ENCODE results near the gene SLC1A7. TPM values are rescaled to one million over a fixed set of nuclear protein-coding genes. Genes with fewer than 3 reads are reported as not detected.

The SLC1A7 gene
- total RNA-seq, 4 donors from 2014 or later, result 4.7 to 12.8 (median 9.4) TPM; not detected in 1

DNA sequence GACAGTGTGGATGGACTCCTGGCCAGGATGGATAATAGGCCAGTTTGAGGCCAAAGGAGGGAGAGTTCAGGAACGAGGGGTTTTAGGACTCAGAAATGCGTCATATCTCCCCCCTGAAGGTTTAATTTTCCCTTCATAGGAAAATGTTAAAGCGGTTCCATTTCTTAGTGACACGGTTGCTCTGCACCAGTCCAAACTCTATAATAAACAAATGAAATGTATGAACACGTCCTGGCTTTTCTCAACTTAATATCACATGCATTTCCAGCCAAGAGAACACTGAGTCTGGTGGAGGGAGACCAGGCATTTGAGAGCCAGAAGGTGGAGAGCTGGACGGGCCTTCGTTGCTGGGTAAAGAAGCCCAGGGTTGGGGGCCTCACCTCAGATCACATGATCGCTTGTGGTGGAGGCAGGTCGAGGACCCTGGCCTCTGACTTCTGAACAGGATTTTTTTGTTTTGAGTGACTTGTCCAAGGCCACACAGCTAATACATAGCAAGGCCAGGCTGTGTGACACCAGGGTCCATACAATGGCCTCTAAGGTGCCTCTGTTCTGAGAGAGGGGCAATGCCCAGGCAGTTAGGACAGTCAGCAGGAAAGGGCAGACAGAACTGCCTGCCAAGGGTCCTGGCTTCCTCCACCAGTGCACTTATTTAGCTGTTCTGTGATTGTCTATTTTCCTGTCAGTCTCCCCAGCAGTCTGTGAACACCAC is 11.4 kb downstream of the SLC1A7 start:
- DNase-seq, result peak in 2 of 3 donors; percentile 11 to 13
- peak overlapping the region in 1 of 4 donors; percentile 68 for H3K27ac ChIP-seq
- H3K9me3 ChIP-seq, result no peaks in the 10 kb centered on the region
- no peak for TF ChIP-seq POLR2A (IDR thresholded peaks at IDR 0.05)
- TF ChIP-seq, protein P1, sequence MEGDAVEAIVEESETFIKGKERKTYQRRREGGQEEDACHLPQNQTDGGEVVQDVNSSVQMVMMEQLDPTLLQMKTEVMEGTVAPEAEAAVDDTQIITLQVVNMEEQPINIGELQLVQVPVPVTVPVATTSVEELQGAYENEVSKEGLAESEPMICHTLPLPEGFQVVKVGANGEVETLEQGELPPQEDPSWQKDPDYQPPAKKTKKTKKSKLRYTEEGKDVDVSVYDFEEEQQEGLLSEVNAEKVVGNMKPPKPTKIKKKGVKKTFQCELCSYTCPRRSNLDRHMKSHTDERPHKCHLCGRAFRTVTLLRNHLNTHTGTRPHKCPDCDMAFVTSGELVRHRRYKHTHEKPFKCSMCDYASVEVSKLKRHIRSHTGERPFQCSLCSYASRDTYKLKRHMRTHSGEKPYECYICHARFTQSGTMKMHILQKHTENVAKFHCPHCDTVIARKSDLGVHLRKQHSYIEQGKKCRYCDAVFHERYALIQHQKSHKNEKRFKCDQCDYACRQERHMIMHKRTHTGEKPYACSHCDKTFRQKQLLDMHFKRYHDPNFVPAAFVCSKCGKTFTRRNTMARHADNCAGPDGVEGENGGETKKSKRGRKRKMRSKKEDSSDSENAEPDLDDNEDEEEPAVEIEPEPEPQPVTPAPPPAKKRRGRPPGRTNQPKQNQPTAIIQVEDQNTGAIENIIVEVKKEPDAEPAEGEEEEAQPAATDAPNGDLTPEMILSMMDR (IDR thresholded peaks at IDR 0.05), result no peak
- H3K36me3 ChIP-seq, result no peaks in the 10 kb centered on the region
- H3K4me1 ChIP-seq, result peaks cover 0 to 13% (median 1%) of the 10 kb centered on the region in 4 donors
- H3K4me3 ChIP-seq, result no peak overlapping the region
- no peaks in the 10 kb centered on the region for H3K27me3 ChIP-seq

DNA sequence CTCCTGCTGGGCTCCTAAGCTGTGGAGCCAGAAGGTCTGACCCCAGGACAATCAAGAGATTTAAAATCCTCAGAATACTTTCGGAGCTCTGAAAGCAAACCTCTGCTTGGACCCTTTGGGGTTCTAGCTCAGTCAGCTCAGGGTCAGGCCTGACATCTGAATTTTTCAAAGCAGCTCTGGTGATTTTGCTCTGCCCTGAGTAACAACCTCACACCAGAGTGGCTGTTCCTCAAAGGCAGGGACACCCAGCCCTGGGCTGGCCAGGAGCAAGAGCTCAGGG is 11.9 kb downstream of the SLC1A7 start:
- TF ChIP-seq POLR2A (IDR thresholded peaks at IDR 0.05), result no peak
- TF ChIP-seq, protein P1 (IDR thresholded peaks at IDR 0.05), result no peak
- Histone ChIP-seq H3K4me1 (peaks cover 0 to 8% (median 1%) of the 10 kb centered on the region in 4 donors), H3K27ac (peak overlapping the region in 1 of 4 donors; percentile 68), H3K27me3 (no peaks in the 10 kb centered on the region), H3K9me3 (no peaks in the 10 kb centered on the region), H3K4me3 (no peak overlapping the region), H3K36me3 (no peaks in the 10 kb centered on the region)
- DNase-seq, result peak in 1 of 3 donors; percentile 32

DNA sequence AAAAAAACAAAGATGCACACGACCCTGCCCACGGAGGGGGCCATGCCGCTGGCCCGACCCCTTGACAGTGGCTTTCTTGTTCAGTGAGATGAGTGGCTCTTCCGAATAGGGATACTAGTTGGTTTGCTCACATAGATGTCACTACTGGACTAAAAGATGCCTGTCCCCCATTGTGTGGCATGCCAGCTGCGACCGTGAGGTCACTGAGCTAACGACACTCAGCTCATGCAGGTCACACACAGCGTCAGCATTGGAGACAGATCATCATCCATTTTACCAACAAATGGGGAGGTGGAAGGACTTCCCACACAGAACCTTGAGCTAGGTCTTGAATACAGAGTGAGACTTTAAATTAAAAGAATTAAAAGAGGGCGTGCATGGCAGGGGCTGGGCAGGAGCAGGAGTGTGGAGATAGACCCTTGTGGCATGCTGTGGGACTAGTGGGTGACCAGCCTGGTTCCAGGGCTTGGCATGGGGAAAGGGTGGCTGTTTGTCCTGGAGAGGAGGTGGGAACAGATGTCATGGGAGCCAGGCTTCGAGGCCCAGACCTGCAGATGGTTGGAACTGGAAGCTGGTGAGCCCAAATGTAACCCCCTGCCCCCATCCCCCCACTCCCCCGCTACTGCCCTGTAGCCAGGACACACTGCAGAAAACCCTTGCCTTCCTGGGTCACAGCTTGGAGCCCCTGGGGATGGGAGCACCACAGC is 12.4 kb downstream of the SLC1A7 start:
- no peaks in the 10 kb centered on the region for H3K9me3 ChIP-seq
- H3K4me1 ChIP-seq, result peaks cover 0 to 3% (median under 1%) of the 10 kb centered on the region in 4 donors
- DNase-seq, result peak in 2 of 3 donors; percentile 11 to 20

DNA sequence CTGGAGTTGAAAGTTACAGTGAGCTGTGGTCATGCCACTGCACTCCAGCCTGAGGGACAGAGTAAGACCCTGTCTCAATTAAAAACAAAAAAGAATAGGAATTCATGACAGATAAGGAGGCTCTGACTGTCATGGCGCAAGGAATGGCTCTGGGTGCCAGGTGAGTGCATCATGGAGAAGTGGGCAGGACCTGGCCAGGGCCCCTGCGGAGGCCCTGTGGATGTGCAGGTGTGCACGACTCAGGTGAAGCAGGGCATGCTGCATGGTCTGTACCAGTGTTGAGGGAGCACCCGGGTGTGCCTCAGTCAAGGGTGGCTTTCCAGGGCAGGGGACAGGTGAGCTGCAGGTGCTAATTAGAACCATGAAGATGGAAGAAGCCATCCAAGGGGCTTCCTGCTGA is 14.0 kb downstream of the SLC1A7 start:
- H3K4me1 ChIP-seq, result no peaks in the 10 kb centered on the region
- H3K27ac ChIP-seq, result no peak overlapping the region
- DNase-seq, result peak in 2 of 3 donors; percentile 25
- TF ChIP-seq POLR2A (IDR thresholded peaks at IDR 0.05), result no peak
- TF ChIP-seq, protein P1 (IDR thresholded peaks at IDR 0.05), result no peak
- H3K4me3 ChIP-seq, result no peak overlapping the region
- H3K9me3 ChIP-seq, result no peaks in the 10 kb centered on the region
- H3K36me3 ChIP-seq, result no peaks in the 10 kb centered on the region
- no peaks in the 10 kb centered on the region for H3K27me3 ChIP-seq

More for the DNA sequence above, 12.4 kb downstream of the SLC1A7 start:
- Histone ChIP-seq H3K36me3 (no peaks in the 10 kb centered on the region), H3K27me3 (no peaks in the 10 kb centered on the region), H3K4me3 (no peak overlapping the region), H3K27ac (peak overlapping the region in 1 of 4 donors; percentile 68)
- TF ChIP-seq POLR2A (IDR thresholded peaks at IDR 0.05), result no peak
- TF ChIP-seq, protein P1 (IDR thresholded peaks at IDR 0.05), result no peak

DNA sequence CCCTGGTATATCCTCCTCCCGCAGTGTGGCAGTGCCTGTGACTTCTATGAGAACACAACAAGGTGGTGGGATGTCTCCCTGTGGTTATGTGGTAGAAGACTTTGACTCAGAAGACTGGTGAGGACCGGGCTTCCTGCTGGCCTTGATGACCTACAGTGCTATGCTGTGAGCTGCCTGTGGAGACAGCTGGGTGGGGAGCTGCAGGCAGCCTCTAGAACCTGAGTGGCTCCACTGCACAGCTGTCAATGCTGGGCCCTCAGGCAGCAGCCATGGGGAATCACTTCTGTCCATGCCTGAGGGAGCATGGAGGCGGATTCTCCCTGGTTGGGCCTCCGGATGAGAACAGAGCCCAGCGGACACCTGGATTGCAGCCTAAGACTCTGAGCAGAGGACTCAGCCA is 14.9 kb downstream of the SLC1A7 start:
- Histone ChIP-seq H3K27ac (no peak overlapping the region), H3K9me3 (no peaks in the 10 kb centered on the region), H3K4me3 (no peak overlapping the region), H3K4me1 (no peaks in the 10 kb centered on the region), H3K36me3 (no peaks in the 10 kb centered on the region), H3K27me3 (no peaks in the 10 kb centered on the region)
- DNase-seq, result peak in 2 of 3 donors; percentile 27 to 33
- TF ChIP-seq, protein P1 (IDR thresholded peaks at IDR 0.05), result no peak
- TF ChIP-seq POLR2A (IDR thresholded peaks at IDR 0.05), result no peak

All from Peyer's patch (tissue), 4 donors.